Measurements from ENCODE around the gene ANGPTL1.

GRCh38 chr1:178875936-178876335 lies 5.1 kb upstream of the ANGPTL1 start:
- no peak for TF ChIP-seq CTCF (IDR thresholded peaks at IDR 0.05; ENCODE audit: low read length)
- TF ChIP-seq EZH2 (IDR thresholded peaks at IDR 0.05; ENCODE audit: borderline replicate concordance, low read length), result no peak
